ENCODE data around the gene SLC12A6. TPM values are rescaled to one million over a fixed set of nuclear protein-coding genes. Genes with fewer than 3 reads are reported as not detected.
"Not testable (repeated sequence)": the region's sequence is repeated elsewhere in the genome, so short reads cannot be mapped to it uniquely, and the experiment has no call there.

SLC12A6 gene
- polyA plus RNA-seq, 4 donors = 16.6 to 29.3 (median 24.0) TPM

DNA sequence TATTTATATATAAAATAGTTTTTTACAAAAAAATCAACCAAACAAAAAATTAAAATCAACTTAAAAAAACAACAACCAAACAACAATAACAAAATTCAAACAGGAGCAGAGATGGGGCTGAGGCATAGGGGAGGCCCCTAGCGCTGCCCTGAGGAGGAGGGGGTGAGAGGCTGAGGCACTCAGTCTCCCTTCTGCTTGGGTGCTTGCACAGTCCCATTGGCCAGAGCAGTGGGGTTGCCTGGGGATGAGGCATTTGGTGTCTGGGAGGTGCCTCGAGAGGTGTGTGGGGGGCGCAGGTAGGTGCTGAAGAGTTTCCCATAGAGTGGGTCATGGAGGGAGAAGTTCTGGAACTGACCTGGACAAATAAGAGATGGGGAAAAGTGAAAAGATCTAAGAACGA is 21.4 kb upstream of the SLC12A6 start:
- DNase-seq (ENCODE audit: low read depth in 4 of 4, low spot score in 2 of 4) = no peak

DNA sequence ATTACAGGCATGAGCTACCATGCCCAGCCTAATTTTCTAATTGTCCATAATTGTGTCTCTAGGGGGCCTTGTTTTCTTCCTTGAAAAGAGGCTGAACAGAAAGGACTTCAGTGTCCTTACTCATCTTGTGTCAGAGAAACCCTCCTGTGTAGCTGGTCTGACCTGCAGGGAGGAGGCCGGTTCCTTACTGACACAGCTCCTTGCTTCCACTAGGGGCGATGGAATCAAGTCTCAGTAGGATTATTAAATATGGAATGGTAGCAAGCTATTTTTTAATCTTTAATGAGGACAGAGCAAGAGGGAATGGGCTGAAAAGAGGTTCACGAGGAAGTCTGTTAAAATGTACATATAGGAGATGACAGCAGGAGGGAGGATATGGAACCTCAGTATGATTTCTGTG is 20.8 kb upstream of the SLC12A6 start:
- DNase-seq (ENCODE audit: low read depth in 4 of 4, low spot score in 2 of 4) = no peak

DNA sequence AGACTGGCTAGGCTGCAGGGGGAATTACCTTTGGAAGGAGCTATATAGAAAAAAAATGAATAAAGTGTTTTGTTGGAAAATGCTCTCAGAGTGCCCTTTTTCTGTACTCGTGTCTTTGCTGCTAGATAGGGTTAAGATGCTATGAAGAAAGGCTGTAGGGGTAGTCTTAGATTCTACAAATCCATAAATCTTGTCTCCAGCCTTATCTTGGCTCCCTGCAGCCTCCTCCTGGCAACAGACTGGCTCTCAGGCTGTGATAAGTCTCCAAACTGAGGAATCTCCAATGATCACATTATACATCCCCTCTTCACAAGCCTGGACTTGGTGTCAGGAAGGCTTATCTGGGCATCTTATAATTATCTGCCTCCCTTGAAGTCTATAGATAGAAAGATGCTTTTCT is 20.1 kb upstream of the SLC12A6 start:
- DNase-seq (ENCODE audit: low read depth in 4 of 4, low spot score in 2 of 4) = no peak

DNA sequence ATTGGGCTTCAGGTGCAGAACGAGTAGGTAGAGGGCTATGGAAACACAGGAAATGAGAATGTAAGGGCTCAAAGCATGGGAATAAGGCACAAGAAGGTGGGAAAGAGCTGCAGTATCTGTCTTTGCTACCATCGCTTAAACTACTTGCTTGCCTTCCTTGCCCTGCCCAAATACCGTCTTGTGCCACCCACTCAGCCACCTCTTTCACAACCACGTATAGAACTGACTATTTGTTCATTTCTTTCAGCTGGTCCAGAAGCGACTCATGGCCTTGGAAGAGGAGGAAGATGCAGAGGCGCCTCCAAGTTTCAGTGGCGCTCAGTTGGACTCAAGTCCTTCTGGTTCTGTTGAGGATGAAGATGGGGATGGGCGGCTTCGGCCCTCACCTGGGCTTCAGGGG is 17.7 kb upstream of the SLC12A6 start:
- no peak for DNase-seq (ENCODE audit: low read depth in 4 of 4, low spot score in 2 of 4)

DNA sequence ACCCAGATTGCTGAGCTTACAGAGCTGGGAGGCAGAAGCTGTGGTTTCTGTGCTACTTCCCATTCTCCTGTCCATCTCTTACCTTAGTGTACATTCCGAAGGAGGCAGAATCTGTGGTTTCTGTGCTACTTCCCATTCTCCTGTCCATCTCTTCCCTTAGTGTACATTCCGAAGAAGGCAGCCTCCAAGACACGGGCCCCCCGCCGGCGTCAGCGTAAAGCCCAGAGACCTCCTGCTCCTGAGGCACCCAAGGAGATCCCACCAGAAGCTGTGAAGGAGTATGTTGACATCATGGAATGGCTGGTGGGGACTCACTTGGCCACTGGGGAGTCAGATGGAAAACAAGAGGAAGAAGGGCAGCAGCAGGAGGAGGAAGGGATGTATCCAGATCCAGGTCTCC is 16.7 kb upstream of the SLC12A6 start:
- DNase-seq (ENCODE audit: low read depth in 4 of 4, low spot score in 2 of 4) = no peak

DNA sequence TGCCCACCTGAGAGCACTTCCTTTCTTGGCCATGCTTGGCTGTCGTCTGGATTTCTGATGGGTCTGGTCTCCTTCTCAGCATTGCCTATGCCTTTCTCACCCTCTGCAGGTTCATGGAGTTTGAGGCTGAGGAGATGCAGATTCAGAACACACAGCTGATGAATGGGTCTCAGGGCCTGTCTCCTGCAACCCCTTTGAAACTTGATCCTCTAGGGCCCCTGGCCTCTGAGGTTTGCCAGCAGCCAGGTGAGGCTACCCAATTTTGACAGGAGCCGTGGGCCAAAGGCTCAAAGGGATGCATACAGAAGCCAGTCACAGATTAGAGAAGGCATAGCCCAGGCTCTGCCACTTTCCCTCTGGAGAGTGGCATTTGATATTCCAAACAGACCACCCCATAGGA is 16.0 kb upstream of the SLC12A6 start:
- no peak for DNase-seq (ENCODE audit: low read depth in 4 of 4, low spot score in 2 of 4)

DNA sequence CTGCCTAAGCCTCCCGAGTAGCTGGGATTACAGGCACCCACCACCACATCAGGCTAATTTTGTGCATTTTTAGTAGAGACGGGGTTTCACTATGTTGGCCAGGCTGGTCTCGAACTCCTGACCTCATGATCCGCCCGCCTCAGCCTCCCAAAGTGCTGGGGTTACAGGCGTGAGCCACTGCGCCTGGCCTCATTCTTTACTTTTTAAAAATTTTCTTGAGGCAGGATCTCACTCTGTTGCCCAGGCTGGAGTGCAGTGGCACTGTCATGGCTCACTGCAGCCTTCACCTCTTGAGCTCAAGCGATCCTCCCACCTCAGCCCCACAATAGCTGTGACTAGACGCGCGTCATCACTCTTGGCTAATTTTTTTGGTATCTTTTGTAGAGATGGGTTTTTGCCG is 15.4 kb upstream of the SLC12A6 start:
- not testable (repeated sequence) for DNase-seq (ENCODE audit: low read depth in 4 of 4, low spot score in 2 of 4)

DNA sequence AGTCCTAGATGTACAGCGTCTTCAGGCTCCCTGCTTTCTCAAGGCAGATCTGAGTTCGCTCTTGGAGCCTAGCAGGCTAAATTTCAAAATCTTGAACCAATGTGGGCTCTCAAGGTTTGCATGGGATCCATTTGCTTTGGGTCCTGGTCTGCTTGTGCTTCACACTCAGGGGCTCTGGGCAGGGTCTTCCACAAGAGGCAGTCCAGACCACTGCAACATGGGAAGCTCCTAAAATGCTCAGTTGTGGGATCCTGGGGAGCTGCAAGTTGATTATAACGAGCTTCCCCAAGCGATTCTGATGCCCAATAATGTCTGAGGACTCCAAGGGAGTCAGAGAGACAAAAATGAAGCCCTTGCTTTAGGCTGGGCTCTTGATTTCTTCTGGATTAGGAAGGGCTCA is 12.2 kb upstream of the SLC12A6 start:
- no peak for DNase-seq (ENCODE audit: low read depth in 4 of 4, low spot score in 2 of 4)

DNA sequence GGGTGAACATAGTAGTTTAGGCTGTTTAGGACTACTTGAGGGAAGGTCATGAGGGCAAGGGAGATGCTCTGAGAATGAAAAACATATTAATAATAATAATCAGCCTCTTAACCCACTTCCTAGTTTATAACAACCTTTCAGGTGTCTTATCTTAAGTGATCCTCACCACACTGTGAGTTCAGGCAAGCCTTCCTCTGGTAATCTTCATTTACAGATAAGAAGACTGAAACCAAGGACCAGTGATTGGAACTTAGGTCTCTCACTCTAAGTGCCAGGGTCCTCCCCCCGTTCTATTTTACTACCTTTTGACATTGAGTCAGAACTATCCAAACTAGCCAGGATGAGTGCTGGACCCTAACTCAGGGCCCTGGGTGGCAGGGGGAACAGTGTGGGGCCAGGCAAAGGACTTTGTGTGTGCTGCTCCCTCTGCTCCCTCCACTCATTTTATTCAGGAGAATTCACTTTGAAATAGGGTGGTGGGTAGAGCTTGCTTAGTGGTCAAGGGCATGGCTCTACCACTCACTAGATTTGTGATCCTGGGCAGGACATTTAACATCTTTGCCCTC is 11.2 kb upstream of the SLC12A6 start:
- no peak for DNase-seq (ENCODE audit: low read depth in 4 of 4, low spot score in 2 of 4)

DNA sequence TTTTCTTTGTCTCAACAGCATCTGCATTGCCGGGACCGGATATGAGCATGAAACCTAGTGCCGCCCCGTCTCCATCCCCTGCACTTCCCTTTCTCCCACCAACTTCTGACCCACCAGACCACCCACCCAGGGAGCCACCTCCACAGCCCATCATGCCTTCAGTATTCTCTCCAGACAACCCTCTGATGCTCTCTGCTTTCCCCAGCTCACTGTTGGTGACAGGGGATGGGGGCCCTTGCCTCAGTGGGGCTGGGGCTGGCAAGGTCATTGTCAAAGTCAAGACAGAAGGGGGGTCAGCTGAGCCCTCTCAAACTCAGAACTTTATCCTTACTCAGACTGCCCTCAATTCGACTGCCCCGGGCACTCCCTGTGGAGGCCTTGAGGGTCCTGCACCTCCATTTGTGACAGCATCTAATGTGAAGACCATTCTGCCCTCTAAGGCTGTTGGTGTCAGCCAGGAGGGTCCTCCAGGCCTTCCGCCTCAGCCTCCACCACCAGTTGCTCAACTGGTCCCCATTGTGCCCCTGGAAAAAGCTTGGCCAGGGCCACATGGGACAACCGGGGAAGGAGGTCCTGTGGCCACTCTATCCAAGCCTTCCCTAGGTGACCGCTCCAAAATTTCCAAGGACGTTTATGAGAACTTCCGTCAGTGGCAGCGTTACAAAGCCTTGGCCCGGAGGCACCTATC is 10.5 kb upstream of the SLC12A6 start:
- no peak for DNase-seq (ENCODE audit: low read depth in 4 of 4, low spot score in 2 of 4)

DNA sequence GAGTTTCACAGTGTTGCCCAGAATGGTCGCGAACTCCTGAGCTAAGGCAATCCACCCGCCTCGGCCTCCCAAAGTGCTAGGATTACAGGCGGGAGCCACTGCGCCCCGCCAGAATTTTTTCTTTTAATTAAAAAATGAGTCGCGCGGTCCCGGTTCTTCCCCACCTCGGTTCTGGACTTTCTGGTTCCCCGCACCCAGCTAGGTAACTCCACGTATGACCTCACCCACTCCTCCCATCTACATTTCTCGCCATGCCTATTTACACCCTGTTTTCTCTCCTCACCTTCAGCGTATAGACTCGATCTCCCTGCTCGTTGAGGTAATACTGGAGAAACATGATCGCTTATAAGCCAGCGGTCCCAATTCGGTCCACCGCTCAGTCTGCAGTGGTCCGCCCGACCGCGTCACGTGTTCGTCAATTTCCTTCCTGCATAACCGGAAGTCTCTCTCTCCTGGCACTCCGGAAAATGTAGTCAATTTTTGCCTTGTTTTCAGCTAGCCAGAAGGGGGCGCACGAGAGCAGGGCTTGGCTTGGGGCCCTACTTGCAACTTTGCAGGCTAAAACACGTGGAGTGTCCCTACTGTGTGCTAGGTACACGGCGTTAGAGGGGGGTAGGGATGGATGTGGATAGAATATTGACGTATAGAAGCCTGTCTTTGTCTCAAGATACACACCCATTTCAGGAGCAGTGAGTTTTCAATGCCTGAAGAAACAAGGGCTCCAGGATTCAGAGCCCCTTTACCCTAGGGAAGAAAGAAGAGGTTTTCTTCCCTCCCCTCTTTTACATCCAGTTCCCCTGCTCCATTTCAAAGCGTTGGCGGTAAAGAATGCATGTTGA is 5.4 kb upstream of the SLC12A6 start, which contains the start of the genes NOP10 and NUTM1:
NOP10 (minus strand) TSS at position 400 of the 839 bp plus-strand sequence; CDS start at position 337, 63 bp downstream.
NUTM1 (plus strand) TSS at position 579 of the 839 bp plus-strand sequence. CDS start 382 bp downstream, outside the sequence.
- peak in 3 of 4 donors; percentile 81 to 88 (median 86) for DNase-seq (ENCODE audit: low read depth in 4 of 4, low spot score in 2 of 4)

DNA sequence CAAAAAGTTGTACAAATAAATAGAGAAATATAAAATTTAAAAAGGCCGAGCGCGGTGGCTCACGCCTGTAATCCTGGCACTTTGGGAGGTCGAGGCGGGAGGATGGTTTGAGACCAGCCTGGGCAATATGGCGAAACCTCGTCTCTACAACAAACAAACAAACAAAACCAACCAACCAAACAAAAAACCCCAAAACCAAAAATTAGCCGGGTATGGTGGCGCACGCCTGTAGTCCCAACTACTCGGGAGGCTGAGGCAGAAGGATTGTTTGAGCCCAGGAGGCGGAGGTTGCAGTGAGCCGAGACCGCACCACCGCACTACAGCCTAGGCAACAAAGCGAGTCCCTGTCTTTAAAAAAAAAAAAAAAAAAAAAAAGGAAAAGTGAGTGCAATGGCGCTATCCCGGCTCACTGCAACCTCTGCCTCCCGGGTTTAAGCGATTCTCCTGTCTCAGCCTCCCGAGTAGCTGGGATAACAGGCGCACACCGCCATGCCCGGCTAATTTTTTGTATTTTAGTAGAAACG is 4.7 kb upstream of the SLC12A6 start:
- not testable (repeated sequence) for DNase-seq (ENCODE audit: low read depth in 4 of 4, low spot score in 2 of 4)

DNA sequence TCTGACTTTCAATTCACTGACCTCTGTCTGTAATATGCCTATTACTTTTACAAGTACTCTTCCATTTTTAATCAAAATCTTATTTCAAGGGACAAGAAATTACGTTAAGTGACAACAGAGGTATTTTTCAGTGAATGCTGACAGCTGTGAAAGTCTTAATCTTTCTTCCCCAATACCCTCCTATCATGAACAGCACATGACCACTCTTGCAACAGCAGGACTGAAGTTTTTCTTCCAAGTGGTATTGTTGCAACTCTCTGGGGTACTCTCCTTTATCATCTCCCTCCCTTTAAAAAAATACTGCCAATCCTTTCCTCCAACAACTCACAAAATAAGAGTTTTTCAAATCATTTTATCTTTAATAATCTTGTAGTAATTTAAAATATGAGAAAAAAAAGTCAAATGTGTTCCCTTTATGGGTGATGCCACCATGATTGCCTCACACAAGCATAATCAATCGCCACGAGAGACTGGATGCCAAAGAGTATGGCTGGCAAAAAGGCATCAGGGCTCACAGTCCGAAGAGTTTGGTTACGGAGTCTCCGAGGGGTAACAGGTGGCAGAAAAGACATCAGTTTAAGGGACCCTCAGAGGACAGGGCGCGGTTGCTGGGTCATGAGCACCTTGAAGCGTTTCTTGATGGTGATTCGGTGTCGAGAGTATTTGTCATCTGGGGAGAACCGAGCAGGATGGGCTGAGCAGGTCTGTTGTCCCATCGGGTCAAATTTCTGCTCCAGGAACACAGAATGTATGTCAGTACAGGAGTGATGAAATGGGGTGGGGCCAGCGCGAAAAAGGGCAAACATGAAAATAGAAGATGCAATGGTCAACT is 4.0 kb upstream of the SLC12A6 start:
- DNase-seq (ENCODE audit: low read depth in 4 of 4, low spot score in 2 of 4) = no peak

DNA sequence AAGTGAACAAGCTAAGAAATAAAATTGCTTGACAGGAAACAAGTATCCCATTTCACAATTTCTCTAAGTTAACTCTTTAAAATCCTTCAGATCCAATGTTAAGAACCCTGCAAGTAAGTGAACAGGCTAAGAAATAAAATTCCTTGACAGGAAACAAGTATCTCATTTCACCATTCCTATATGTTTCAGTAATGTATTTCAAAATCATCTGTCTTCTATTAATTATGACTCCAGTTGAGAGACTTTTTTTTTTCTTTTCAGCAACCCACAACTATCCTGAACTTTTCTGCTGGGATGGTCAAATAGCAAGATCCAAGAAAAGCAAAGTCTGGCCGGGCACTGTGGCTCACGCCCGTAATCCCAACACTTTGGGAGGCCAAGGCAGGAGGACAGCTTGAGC is 2.4 kb upstream of the SLC12A6 start:
- DNase-seq (ENCODE audit: low read depth in 4 of 4, low spot score in 2 of 4) = no peak

DNA sequence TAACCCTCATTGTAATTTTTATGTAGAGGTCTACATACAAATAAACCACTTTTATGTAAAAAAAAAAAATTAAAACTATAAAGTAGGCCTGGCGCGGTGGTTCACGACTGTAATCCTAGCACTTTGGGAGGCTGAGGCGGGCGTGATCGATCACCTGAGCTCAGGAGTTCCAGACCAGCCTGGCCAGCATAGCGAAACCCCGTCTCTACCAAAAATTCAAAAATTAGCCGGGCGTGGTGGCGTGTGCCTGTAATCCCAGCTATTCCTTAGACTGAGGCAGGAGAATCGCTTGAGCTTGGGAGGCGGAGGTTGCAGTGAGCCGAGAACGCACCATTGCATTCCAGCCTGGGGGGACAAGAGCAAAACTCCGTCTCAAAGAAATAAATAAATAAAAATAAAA is 766 bp upstream of the SLC12A6 start:
- DNase-seq (ENCODE audit: low read depth in 4 of 4, low spot score in 2 of 4) = no peak

DNA sequence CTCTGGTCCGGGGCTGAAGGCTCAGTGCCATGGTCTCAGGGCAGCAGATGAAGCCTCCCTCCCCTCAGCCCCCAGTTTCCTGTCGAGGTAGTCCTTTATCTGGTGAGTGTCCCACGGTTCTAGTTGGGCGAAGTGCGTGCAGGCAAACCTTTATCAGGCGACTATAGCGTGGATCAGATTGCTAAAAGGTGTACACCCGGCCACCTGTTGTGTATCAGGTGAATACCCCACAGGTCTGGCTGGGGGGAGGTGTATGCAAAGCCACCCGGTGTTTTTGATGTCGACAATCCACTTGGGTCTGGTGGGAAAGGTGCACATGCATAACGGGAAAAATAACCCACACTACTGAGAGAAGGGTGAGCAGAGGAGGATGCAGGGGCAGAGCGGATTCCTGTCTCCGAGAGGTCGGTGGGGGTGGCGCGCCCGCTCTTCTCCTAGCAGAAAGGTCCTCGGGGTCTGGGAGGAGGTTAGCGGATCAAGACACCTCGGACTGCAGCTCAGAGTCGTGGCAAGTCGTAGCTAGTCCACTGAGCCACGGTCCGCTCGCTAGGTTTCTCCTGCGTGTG is 507 bp downstream of the SLC12A6 start:
- no peak for DNase-seq (ENCODE audit: low read depth in 4 of 4, low spot score in 2 of 4)

DNA sequence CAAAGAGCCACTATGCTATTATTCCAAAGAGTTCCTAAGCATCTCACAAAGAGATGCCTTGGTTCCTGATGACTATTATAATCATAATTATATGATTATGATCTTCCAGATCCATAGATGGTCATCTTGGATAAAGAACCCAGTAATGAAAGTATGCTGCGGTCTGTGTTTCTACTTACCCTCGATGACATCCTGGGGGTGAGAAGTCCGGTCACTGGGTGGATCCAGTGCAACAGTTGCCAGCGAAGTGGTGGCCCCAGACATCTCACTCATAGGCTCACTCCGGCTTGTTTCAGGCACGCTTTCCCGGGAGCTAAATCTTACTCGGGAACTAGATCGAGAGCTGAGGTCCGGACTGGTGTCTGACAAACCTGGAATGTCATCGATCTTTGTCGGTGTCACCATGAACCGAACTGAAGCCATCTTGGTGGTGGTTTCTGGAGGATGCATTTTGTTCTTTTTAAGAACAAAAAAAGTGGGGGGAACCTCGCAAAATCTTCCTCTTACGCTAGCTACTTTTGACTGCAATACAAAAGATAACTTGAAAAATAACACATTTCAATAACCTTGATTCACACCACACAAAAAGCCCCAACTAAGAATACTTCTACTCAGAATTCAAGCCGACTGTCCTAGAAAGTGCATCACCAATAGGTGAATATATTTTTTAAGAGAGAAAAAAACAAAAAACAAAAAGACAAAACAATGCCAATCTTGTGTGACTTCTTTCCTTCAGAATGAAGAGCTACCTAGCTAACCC is 1.2 kb downstream of the SLC12A6 start:
- DNase-seq (ENCODE audit: low read depth in 4 of 4, low spot score in 2 of 4) = no peak

DNA sequence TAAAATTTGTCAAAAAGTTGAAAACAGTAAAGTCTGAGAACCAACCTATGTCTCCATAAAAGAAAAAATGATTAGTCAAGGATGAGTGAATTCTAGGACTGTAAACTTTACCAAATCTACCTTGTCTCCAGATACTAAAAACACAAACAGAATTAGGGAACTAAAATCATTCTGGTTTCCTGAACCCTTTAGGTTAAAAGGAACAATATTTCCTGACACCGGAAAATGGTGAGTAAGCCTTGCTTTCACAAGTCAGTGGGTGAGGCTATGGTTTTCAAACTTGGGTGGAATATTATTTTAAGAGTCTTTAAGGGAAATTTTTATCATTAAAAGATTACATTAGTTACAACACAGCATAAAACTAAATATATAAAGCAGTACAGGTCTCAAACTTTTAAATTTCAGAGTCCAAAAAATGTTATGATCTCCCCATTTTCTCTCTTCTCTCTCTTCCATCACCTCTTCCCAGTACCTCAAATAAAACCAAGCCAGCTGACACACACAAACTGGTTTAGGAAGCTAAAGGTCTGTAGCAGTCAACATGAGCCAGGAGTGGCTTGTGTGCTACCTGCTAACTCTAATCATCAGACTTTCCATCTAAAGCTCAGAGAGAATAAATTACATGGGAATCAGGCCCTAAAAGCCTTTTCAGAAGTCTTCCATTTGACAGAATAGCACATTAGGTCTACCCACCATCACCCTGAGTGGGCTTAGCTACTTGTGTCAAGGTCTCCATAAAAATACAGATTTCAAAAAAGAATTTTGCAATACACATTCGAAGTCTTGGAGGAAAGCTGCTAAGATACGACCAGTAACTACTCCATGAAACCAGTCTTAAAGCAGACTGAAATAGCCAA is 2.2 kb downstream of the SLC12A6 start:
- DNase-seq (ENCODE audit: low read depth in 4 of 4, low spot score in 2 of 4) = no peak

All from left renal cortex interstitium (tissue), 4 donors.